Activated CD4-positive, alpha-beta T cell treated with anti-CD3 and anti-CD28 coated beads, Interleukin-2, amount 10 ng/mL, durations not matched to agents 24 days and 14 days (primary cell): ENCODE measurements around the gene DDX31. TPM values are rescaled to one million over a fixed set of nuclear protein-coding genes. Genes with fewer than 3 reads are reported as not detected.

Source experiments
- DNase-seq: peaks from one replicate; pipeline ENCODE4 v3.0.0; 2022
- H3K27ac Mint-ChIP-seq: one replicate; pipeline ENCODE4 v1.8.0; 2022; ENCODE audit warnings: mild to moderate bottlenecking, mixed read lengths
- H3K27me3 Mint-ChIP-seq: one replicate; pipeline ENCODE4 v1.8.0; 2022; ENCODE audit warnings: mixed read lengths
- H3K36me3 Mint-ChIP-seq: one replicate; pipeline ENCODE4 v1.8.0; 2022; ENCODE audit warnings: low read depth, mild to moderate bottlenecking, mixed read lengths
- H3K4me1 Mint-ChIP-seq: one replicate; pipeline ENCODE4 v1.8.0; 2021; ENCODE audit warnings: mixed read lengths
- H3K4me3 Mint-ChIP-seq: one replicate; pipeline ENCODE4 v1.8.0; 2022; ENCODE audit warnings: mild to moderate bottlenecking, moderate library complexity, mixed read lengths
- H3K9me3 Mint-ChIP-seq: one replicate; pipeline ENCODE4 v1.8.0; 2021; ENCODE audit warnings: mixed read lengths
- intact Hi-C: fragments of 100-400 bp; cut with micrococcal nuclease; formaldehyde crosslinking; loops from one replicate; pipeline ENCODE4 v1.15.1; 2023
- total RNA-seq: library from RNA; stranded (reverse); gene quantifications from 2 replicates; pipeline ENCODE4 v1.2.3, GENCODE V29; 2022

DDX31 gene
- total RNA-seq, 1 donor from 2014 or later, result 31.8 TPM

DNA sequence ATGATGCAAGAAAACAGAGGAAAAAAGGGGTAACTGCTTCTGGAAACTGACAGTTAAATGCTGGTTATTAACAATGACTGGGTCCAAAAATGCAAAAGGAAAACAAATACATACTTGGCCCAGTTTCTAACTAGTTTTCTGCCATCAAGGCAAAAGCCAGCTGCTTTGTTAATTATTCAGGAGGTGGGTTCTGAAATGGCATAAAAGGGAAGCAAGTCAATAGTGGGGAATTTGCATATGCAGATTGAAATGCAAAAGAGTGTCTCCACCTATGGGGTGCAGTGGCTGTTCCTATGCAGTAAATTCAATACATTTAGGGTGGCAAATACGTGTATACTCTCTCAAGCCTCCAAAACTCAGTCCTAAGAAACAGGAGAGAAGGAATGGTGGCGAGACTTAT, 54.0 kb downstream of the DDX31 start:
- intact Hi-C loops, result no loop called here
- Mint-ChIP-seq H3K4me1 (peaks cover 9% of the 10 kb centered on the region), H3K9me3 (no peaks in the 10 kb centered on the region), H3K36me3 (peaks cover 52% of the 10 kb centered on the region), H3K4me3 (no peak overlapping the region), H3K27me3 (no peaks in the 10 kb centered on the region), H3K27ac (no peak overlapping the region)
- DNase-seq, result no peak

DNA sequence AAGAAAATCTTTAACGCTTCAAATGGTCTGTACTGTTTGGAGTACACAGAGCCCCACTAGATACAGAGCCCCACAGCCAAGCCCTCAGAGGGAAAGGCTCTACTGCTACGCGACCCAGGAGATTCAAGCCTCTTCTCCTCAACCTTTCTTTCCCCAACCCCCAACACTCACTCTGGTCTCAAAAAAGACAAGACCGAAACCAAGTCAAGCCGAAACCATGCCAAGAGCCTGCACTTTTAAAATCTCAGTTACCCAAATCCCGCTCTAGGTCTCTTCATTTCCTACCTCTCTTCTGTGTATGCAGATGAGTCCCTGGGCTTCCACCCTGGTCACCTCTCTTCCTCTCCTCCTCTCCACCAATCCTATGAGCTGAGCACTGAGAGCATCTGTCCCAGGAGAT, 55.5 kb downstream of the DDX31 start:
- H3K27ac Mint-ChIP-seq, result no peak overlapping the region
- intact Hi-C loops, result no loop called here
- DNase-seq, result no peak
- no peaks in the 10 kb centered on the region for H3K9me3 Mint-ChIP-seq
- peaks cover 9% of the 10 kb centered on the region for H3K4me1 Mint-ChIP-seq
- no peaks in the 10 kb centered on the region for H3K27me3 Mint-ChIP-seq
- H3K4me3 Mint-ChIP-seq, result no peak overlapping the region
- H3K36me3 Mint-ChIP-seq, result peaks cover 59% of the 10 kb centered on the region

DNA sequence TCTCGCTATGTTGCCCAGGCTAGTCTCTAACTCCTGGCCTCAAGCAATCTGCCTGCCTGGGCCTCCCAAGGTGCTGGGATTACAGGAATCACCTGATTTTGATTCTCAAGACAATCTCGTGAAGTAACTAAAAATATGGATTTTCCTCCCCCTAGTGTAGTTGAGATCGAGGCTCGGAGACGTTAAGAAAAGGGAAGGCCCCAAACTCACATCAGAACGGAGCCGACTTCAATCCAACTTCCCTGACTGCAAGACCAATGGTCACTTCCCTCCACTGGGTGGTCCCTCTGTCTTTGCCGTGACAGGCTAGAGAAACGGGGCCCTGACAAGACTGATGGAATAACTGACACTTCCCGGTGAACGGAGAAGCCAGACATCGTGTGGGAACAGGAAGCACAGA, 59.1 kb downstream of the DDX31 start:
- intact Hi-C loops, result no loop called here
- H3K27ac Mint-ChIP-seq, result no peak overlapping the region
- H3K36me3 Mint-ChIP-seq, result peaks cover 55% of the 10 kb centered on the region
- no peaks in the 10 kb centered on the region for H3K4me1 Mint-ChIP-seq
- H3K9me3 Mint-ChIP-seq, result no peaks in the 10 kb centered on the region
- no peak for DNase-seq
- H3K4me3 Mint-ChIP-seq, result no peak overlapping the region
- H3K27me3 Mint-ChIP-seq, result no peaks in the 10 kb centered on the region

DNA sequence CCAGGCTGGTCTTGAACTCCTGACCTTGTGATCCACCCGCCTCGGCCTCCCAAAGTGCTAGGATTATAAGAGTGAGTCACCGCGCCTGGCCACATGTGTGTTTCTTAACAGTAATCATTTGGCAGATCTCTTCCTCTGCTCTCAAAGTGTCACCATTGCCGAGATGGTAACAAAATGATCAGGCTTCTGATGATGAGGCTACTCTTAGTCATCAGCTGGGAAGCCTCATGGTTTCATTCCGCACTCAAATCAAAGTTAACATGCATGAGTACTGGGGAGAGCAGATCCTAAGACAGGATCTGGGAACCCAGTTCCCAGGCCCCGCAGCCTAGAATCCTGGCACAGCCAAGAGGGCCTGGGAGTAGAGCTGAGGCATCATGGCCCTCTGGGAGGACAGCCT, 60.0 kb downstream of the DDX31 start:
- H3K4me3 Mint-ChIP-seq, result no peak overlapping the region
- intact Hi-C loops, result no loop called here
- no peaks in the 10 kb centered on the region for H3K9me3 Mint-ChIP-seq
- DNase-seq, result no peak
- H3K27me3 Mint-ChIP-seq, result no peaks in the 10 kb centered on the region
- H3K36me3 Mint-ChIP-seq, result peaks cover 54% of the 10 kb centered on the region
- H3K4me1 Mint-ChIP-seq, result no peaks in the 10 kb centered on the region
- no peak overlapping the region for H3K27ac Mint-ChIP-seq

GRCh38 chr9:132609184-132609583, 60.6 kb downstream of the DDX31 start:
- DNase-seq, result no peak
- Mint-ChIP-seq H3K27me3 (no peaks in the 10 kb centered on the region), H3K36me3 (peaks cover 50% of the 10 kb centered on the region), H3K4me3 (no peak overlapping the region), H3K4me1 (no peaks in the 10 kb centered on the region), H3K9me3 (no peaks in the 10 kb centered on the region), H3K27ac (no peak overlapping the region)
- intact Hi-C loops, result no loop called here

DNA sequence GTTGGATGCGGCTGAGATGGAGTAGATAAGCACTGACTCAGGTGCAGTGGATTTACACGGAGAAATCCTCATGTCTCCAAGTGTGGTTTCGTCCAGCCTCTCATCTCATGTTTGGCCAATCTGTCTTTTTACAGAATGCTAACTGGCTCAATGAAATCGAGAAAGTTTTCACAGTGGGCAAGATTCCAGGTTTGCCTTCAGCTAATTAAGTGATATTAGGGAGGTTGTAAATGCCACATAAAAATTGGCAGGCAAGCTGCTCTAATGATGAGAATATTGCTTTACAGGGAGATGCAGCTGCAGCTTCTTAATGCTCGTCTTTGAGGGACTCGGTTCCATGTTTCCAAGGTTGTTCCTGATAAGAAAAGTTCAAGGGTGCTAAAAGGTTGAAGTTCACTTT, 63.7 kb downstream of the DDX31 start:
- Mint-ChIP-seq H3K27me3 (no peaks in the 10 kb centered on the region), H3K36me3 (peaks cover 44% of the 10 kb centered on the region), H3K4me1 (peaks cover 8% of the 10 kb centered on the region), H3K9me3 (no peaks in the 10 kb centered on the region), H3K27ac (no peak overlapping the region), H3K4me3 (no peak overlapping the region)
- no peak for DNase-seq
- intact Hi-C loops, result no loop called here

- Mint-ChIP-seq H3K27me3 (no peaks in the 10 kb centered on the region), H3K4me3 (no peak overlapping the region)
Observed at GRCh38 chr9:132605387-132605786, 64.4 kb downstream of the DDX31 start.

GRCh38 chr9:132602207-132602606, 67.6 kb downstream of the DDX31 start:
- intact Hi-C loops, result no loop called here
- Mint-ChIP-seq H3K36me3 (peaks cover 18% of the 10 kb centered on the region), H3K9me3 (no peaks in the 10 kb centered on the region)

More at GRCh38 chr9:132605387-132605786, 64.4 kb downstream of the DDX31 start:
- Mint-ChIP-seq H3K27ac (no peak overlapping the region), H3K36me3 (peaks cover 37% of the 10 kb centered on the region), H3K9me3 (no peaks in the 10 kb centered on the region), H3K4me1 (peaks cover 8% of the 10 kb centered on the region)
- no peak for DNase-seq
- intact Hi-C loops, result no loop called here

DNA sequence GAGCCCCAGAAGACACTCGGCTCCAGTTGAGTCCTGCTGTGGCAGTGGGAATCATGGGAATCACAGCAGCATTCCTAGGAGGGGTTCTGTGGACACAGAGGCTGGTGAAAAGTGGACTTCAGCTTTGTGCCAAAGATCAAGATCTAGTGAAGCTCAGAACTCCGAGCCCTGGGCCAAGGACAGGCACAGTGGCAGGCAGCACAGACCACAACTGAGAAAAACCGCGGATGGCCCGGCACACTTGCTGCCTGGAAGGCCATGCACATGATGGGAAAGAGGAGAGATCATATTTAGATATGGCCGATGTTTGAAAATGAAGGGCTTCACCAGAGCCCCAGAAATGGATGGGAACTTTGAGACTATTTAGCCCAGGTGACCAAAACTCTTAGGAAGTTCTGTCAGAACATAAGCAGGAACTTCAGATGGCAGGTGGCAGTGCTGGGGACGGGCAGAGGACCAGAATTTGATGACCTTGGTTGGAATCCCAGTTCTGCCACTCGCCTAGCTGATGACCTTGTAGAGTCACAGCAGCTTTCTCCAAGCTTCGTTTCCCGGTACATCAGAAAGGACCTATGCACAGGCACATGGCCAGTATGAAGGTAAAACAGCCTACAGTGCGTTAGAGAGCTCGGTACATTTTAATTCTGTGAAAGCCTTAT, 69.3 kb downstream of the DDX31 start:
- H3K9me3 Mint-ChIP-seq, result no peaks in the 10 kb centered on the region
- peaks cover 17% of the 10 kb centered on the region for H3K36me3 Mint-ChIP-seq
- intact Hi-C loops, result no loop called here
- H3K4me3 Mint-ChIP-seq, result no peak overlapping the region
- no peak overlapping the region for H3K27ac Mint-ChIP-seq
- H3K4me1 Mint-ChIP-seq, result peaks cover 8% of the 10 kb centered on the region
- no peak for DNase-seq
- no peaks in the 10 kb centered on the region for H3K27me3 Mint-ChIP-seq

More at GRCh38 chr9:132602207-132602606, 67.6 kb downstream of the DDX31 start:
- peaks cover 8% of the 10 kb centered on the region for H3K4me1 Mint-ChIP-seq
- no peak overlapping the region for H3K27ac Mint-ChIP-seq
- no peaks in the 10 kb centered on the region for H3K27me3 Mint-ChIP-seq
- no peak overlapping the region for H3K4me3 Mint-ChIP-seq
- DNase-seq, result no peak

GRCh38 chr9:132597073-132597775, 72.6 kb downstream of the DDX31 start:
- H3K9me3 Mint-ChIP-seq, result no peaks in the 10 kb centered on the region
- peaks cover 10% of the 10 kb centered on the region for H3K36me3 Mint-ChIP-seq
- DNase-seq, result no peak
- H3K4me3 Mint-ChIP-seq, result no peak overlapping the region
- peaks cover 2% of the 10 kb centered on the region for H3K4me1 Mint-ChIP-seq
- H3K27me3 Mint-ChIP-seq, result peaks cover 3% of the 10 kb centered on the region
- intact Hi-C loops, result no loop called here
- no peak overlapping the region for H3K27ac Mint-ChIP-seq

DNA sequence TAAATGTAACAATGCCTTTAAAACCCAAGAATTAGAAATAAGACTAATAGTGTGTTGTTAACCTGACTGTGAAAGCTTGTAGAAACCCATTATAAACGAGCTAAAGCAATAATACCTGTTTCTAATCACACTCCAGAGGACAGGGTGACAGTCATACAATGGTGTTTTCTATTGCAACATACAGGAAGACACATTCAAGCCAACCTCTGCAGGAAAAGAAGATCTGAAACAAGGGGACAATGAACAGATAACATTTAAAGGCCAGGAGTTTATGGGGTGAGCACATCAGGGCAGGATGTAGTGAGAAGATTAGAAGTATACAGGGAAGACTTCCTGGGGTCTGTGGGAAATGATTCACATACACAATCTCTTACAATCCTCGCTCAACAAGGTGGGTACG, 73.6 kb downstream of the DDX31 start:
- DNase-seq, result no peak
- peaks cover 12% of the 10 kb centered on the region for H3K36me3 Mint-ChIP-seq
- no peaks in the 10 kb centered on the region for H3K4me1 Mint-ChIP-seq
- H3K27ac Mint-ChIP-seq, result no peak overlapping the region
- H3K4me3 Mint-ChIP-seq, result no peak overlapping the region
- H3K27me3 Mint-ChIP-seq, result peaks cover 13% of the 10 kb centered on the region
- intact Hi-C loops, result no loop called here
- no peaks in the 10 kb centered on the region for H3K9me3 Mint-ChIP-seq

DNA sequence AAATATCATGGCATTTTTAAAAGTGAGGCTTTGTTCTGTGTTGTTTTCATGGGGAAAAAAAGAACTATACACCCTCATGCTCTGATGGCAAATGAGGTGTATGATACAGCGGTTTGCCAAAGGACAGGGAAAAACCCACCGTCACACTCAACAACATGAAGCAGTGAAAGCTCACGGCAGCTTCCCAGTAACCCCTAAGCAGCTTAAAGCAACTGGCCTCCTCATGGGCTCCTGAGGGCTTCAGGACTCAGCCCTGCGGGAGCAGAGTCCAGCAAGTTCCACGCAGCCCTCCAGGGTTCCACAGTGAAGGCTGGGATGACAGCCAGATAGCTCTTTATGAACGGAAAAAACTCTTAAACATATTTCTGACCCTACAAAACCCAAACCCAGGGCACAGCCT, 74.5 kb downstream of the DDX31 start:
- intact Hi-C loops, result no loop called here
- Mint-ChIP-seq H3K27ac (no peak overlapping the region), H3K36me3 (peaks cover 11% of the 10 kb centered on the region), H3K4me3 (no peak overlapping the region), H3K9me3 (no peaks in the 10 kb centered on the region), H3K4me1 (no peaks in the 10 kb centered on the region), H3K27me3 (peaks cover 18% of the 10 kb centered on the region)
- DNase-seq, result no peak

- no peaks in the 10 kb centered on the region for H3K9me3 Mint-ChIP-seq
- DNase-seq, result no peak
- H3K4me3 Mint-ChIP-seq, result no peak overlapping the region
- H3K27ac Mint-ChIP-seq, result no peak overlapping the region
- H3K27me3 Mint-ChIP-seq, result peaks cover 24% of the 10 kb centered on the region
- no peaks in the 10 kb centered on the region for H3K4me1 Mint-ChIP-seq
- intact Hi-C loops, result no loop called here
- peaks cover 8% of the 10 kb centered on the region for H3K36me3 Mint-ChIP-seq
Observed at GRCh38 chr9:132594412-132594811, 75.4 kb downstream of the DDX31 start.

GRCh38 chr9:132592451-132592850, 77.3 kb downstream of the DDX31 start:
- Mint-ChIP-seq H3K9me3 (no peaks in the 10 kb centered on the region), H3K27me3 (peaks cover 38% of the 10 kb centered on the region), H3K4me3 (no peak overlapping the region), H3K4me1 (no peaks in the 10 kb centered on the region), H3K36me3 (peaks cover 8% of the 10 kb centered on the region), H3K27ac (no peak overlapping the region)
- DNase-seq, result no peak
- intact Hi-C loops, result no loop called here
